ENCODE results near the gene PKP2.

DNA sequence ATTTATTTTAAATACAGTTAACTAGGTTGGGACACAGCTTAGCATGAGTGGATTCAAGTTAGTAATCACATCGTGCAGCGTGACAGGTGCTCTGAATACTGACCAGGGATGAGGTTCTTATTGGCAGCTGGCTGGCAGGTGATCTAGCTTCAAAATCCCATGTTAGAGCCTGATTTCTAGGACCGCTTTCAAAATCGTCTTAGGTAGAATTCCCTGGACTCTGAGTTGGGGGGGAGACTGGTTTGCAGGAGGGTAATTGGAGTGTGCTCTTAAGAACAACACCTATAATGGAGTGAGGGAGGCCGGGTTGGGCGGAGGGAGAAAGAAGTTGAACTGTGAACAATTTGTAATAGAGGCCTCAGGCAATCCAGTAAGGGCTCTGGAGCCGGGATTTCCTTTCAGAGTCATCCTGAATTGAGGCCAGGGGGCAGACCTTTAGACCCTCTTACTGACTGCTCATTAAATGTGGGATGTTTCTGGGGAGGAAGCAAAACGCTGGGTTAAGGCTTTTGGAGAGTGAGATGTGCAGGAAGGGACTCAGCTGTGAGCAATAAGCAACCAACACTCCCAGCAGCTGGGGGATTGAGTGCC, 140.0 kb downstream of the PKP2 start:
- TF ChIP-seq POLR2A (IDR thresholded peaks at IDR 0.05; ENCODE audit: extremely low read depth, insufficient read length) (no peak), MYC (IDR thresholded peaks at IDR 0.05; ENCODE audit: low read depth, low read length) (no peak)
- TF ChIP-seq, protein P1, sequence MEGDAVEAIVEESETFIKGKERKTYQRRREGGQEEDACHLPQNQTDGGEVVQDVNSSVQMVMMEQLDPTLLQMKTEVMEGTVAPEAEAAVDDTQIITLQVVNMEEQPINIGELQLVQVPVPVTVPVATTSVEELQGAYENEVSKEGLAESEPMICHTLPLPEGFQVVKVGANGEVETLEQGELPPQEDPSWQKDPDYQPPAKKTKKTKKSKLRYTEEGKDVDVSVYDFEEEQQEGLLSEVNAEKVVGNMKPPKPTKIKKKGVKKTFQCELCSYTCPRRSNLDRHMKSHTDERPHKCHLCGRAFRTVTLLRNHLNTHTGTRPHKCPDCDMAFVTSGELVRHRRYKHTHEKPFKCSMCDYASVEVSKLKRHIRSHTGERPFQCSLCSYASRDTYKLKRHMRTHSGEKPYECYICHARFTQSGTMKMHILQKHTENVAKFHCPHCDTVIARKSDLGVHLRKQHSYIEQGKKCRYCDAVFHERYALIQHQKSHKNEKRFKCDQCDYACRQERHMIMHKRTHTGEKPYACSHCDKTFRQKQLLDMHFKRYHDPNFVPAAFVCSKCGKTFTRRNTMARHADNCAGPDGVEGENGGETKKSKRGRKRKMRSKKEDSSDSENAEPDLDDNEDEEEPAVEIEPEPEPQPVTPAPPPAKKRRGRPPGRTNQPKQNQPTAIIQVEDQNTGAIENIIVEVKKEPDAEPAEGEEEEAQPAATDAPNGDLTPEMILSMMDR (IDR thresholded peaks at IDR 0.05; ENCODE audit: low read depth, low read length) = no peak
- TF ChIP-seq, protein P2, sequence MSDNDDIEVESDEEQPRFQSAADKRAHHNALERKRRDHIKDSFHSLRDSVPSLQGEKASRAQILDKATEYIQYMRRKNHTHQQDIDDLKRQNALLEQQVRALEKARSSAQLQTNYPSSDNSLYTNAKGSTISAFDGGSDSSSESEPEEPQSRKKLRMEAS (IDR thresholded peaks at IDR 0.05; ENCODE audit: low read depth, low read length) = no peak
